Suprapubic skin (tissue), 4 donors: Measurements from ENCODE around the gene PRKAR2A. TPM values are rescaled to one million over a fixed set of nuclear protein-coding genes. Genes with fewer than 3 reads are reported as not detected.
A peak's percentile ranks its signal among the peaks of the same experiment; 100 is the strongest.
"Not testable (repeated sequence)": the region's sequence is repeated elsewhere in the genome, so short reads cannot be mapped to it uniquely, and the experiment has no call there.

Experiments
- DNase-seq, 2 donors: peaks; one replicate each; pipeline ENCODE4 v3.0.0-alpha.2; 2019; ENCODE audit warnings: low spot score in 2 of 2
- H3K27ac ChIP-seq: fragments of 200-600 bp; sonication (generic); one replicate; pipeline ENCODE4 v1.5.1; 2019
- H3K27me3 ChIP-seq: fragments of 200-600 bp; sonication (generic); one replicate; pipeline ENCODE4 v1.5.1; 2019
- H3K36me3 ChIP-seq: fragments of 200-600 bp; sonication (generic); one replicate; pipeline ENCODE4 v1.5.1; 2019
- H3K4me1 ChIP-seq: fragments of 200-600 bp; sonication (generic); one replicate; pipeline ENCODE4 v1.5.1; 2019
- H3K4me3 ChIP-seq: fragments of 200-600 bp; sonication (generic); one replicate; pipeline ENCODE4 v1.5.1; 2019; ENCODE audit warnings: mild to moderate bottlenecking
- H3K9me3 ChIP-seq: fragments of 200-600 bp; sonication (generic); one replicate; pipeline ENCODE4 v1.5.1; 2019
- EP300 ChIP-seq: sonication (generic); formaldehyde crosslinking; IDR thresholded peaks from one replicate; pipeline ENCODE4 v1.6.1; 2017; ENCODE audit warnings: antibody characterized with exemption
- POLR2A ChIP-seq, 2 donors: fragments of 450-650 bp; IDR thresholded peaks; one replicate each; pipeline ENCODE4 v1.6.1; 2017; ENCODE audit warnings: antibody characterized with exemption in 2 of 2, mild to moderate bottlenecking in 2 of 2, moderate library complexity in 2 of 2
- POLR2AphosphoS5 ChIP-seq, 3 donors: sonication (generic); formaldehyde crosslinking; IDR thresholded peaks; one replicate each; pipeline ENCODE4 v1.6.1; 2017; ENCODE audit warnings: antibody characterized with exemption in 3 of 3
- WGBS: methylation state at CpG from one replicate; pipeline ENCODE4 v1.1.5; 2018; 5-methylcytosine and 5-hydroxymethylcytosine counted together
- total RNA-seq, 4 donors: library from RNA; depleted of rRNA; stranded (reverse); fragments of >200 nt; gene quantifications; one replicate each; pipeline ENCODE4 v1.1.0, GENCODE V29; 2016
- TF ChIP-seq, protein P1 (sequence below), 2 donors: fragments of 200-600 bp in 1 of 2; fragments of 450-650 bp in 1 of 2; sonication (generic) in 1 of 2; IDR thresholded peaks; one replicate each; pipeline ENCODE4 v1.5.1; 2016 to 2019; ENCODE audit warnings: antibody characterized with exemption in 2 of 2, mild to moderate bottlenecking in 1 of 2, moderate library complexity in 1 of 2

Gene PRKAR2A
- total RNA-seq, 4 donors from 2014 or later: 24.9 to 34.5 (median 29.5) TPM

- H3K4me1 ChIP-seq: peaks cover 17% of the 10 kb centered on the region
- peak overlapping the region; percentile 84 for H3K27ac ChIP-seq
- H3K4me3 ChIP-seq: no peak overlapping the region
- H3K27me3 ChIP-seq: no peaks in the 10 kb centered on the region
- no peak for DNase-seq
- H3K9me3 ChIP-seq: no peaks in the 10 kb centered on the region
- WGBS: 72% methylated on average over 4 of the region's 4 CpGs
- TF ChIP-seq POLR2AphosphoS5 (IDR thresholded peaks at IDR 0.05): no peak
- TF ChIP-seq, protein P1, sequence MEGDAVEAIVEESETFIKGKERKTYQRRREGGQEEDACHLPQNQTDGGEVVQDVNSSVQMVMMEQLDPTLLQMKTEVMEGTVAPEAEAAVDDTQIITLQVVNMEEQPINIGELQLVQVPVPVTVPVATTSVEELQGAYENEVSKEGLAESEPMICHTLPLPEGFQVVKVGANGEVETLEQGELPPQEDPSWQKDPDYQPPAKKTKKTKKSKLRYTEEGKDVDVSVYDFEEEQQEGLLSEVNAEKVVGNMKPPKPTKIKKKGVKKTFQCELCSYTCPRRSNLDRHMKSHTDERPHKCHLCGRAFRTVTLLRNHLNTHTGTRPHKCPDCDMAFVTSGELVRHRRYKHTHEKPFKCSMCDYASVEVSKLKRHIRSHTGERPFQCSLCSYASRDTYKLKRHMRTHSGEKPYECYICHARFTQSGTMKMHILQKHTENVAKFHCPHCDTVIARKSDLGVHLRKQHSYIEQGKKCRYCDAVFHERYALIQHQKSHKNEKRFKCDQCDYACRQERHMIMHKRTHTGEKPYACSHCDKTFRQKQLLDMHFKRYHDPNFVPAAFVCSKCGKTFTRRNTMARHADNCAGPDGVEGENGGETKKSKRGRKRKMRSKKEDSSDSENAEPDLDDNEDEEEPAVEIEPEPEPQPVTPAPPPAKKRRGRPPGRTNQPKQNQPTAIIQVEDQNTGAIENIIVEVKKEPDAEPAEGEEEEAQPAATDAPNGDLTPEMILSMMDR (IDR thresholded peaks at IDR 0.05): no peak
- TF ChIP-seq POLR2A (IDR thresholded peaks at IDR 0.05): no peak
- no peak for TF ChIP-seq EP300
- peaks cover 43% of the 10 kb centered on the region for H3K36me3 ChIP-seq
Observed at GRCh38 chr3:48747015-48747615, 100.6 kb downstream of the PRKAR2A start.

GRCh38 chr3:48743773-48744172, 103.9 kb downstream of the PRKAR2A start:
- no peak for DNase-seq
- H3K9me3 ChIP-seq: no peaks in the 10 kb centered on the region
- H3K27ac ChIP-seq: no peak overlapping the region
- 87% methylated on average over 7 of the region's 7 CpGs for WGBS
- TF ChIP-seq POLR2A (IDR thresholded peaks at IDR 0.05) (no peak), EP300 (no peak), POLR2AphosphoS5 (IDR thresholded peaks at IDR 0.05) (no peak)
- TF ChIP-seq, protein P1 (IDR thresholded peaks at IDR 0.05): no peak
- no peak overlapping the region for H3K4me3 ChIP-seq
- H3K27me3 ChIP-seq: no peaks in the 10 kb centered on the region
- H3K4me1 ChIP-seq: peaks cover 46% of the 10 kb centered on the region
- H3K36me3 ChIP-seq: peaks cover 12% of the 10 kb centered on the region

- not testable (repeated sequence) for H3K9me3 ChIP-seq, DNase-seq, H3K27me3 ChIP-seq, H3K4me3 ChIP-seq, H3K36me3 ChIP-seq
- peaks cover 39% of the 10 kb centered on the region for H3K4me1 ChIP-seq
- peak overlapping the region; percentile 71 for H3K27ac ChIP-seq
- 63% methylated on average over 10 of the region's 10 CpGs for WGBS
Observed at GRCh38 chr3:48741226-48741625, 106.4 kb downstream of the PRKAR2A start.

DNA sequence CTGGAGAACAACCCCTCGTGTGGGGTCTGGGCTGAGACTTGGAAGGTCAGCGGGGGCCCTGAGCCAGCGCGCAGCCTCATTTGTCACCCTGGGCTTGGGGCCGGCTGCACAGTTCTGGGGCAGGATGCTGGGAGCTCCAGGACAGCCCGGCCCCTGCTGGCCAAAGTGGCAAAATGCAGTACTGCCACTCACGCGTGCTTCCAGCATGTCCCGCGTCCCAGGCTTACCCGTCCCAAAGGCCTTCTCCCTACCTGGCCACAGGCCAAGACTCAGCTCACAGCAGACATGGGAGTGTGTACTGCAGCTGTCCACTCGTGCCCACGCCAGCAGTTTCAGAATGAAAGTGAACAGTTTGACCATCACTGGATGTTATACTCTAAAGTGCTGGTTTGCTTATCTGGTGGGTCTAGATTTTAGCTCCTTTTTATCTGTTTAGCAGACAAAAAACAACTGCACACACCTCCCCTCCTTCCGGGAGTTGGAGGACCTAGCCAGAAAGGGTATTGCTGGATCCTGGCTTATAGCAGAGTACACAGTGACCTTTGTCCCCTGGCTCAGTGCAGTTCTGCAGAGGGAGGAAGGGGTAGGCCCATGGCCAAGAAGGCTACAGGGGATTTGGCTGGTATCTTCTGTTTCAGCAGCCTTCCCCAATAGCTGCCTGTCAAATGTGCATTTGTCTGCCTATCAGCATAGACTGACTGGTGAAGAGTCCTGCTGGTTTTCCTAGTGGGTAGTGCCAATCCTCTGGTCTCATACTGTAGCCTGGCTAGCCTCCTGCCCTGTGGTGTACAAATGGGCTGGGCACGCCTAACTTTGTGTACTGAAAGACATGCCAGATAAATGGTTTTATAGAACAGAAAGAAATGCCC, 107.5 kb downstream of the PRKAR2A start:
- TF ChIP-seq POLR2A (IDR thresholded peaks at IDR 0.05) (no peak), POLR2AphosphoS5 (IDR thresholded peaks at IDR 0.05) (peak in 1 of 3 donors; percentile 6), EP300 (no peak)
- TF ChIP-seq, protein P1 (IDR thresholded peaks at IDR 0.05): peak; percentile 55 to 70
- H3K4me1 ChIP-seq: peaks cover 46% of the 10 kb centered on the region
- peak overlapping the region; percentile 71 for H3K27ac ChIP-seq
- H3K9me3 ChIP-seq: no peaks in the 10 kb centered on the region
- no peaks in the 10 kb centered on the region for H3K36me3 ChIP-seq
- H3K4me3 ChIP-seq: no peak overlapping the region
- H3K27me3 ChIP-seq: no peaks in the 10 kb centered on the region
- DNase-seq: peak; percentile 92 to 95
- 18% methylated on average over 10 of the region's 15 CpGs for WGBS

DNA sequence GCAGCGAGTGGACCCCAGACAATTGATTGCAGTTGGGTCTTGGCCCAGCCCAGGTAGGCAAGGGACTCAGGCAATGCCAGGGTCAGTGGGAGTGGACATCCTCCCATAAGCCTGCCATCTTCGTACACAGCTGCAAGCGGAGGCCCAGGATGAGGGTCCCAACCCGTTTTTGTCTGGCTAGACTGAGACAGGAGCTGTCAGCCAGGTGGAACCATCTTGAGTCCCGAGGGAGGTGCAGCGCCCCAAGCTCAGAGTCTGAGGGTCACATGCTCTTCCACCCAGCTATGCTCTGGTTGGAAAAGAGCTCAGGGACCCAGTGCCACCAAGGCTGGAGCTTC, 108.1 kb downstream of the PRKAR2A start:
- TF ChIP-seq POLR2AphosphoS5 (IDR thresholded peaks at IDR 0.05) (no peak), POLR2A (IDR thresholded peaks at IDR 0.05) (no peak), EP300 (no peak)
- TF ChIP-seq, protein P1 (IDR thresholded peaks at IDR 0.05): no peak
- WGBS: 73% methylated on average over 2 of the region's 6 CpGs
- Histone ChIP-seq H3K4me3 (no peak overlapping the region), H3K4me1 (peaks cover 46% of the 10 kb centered on the region), H3K36me3 (no peaks in the 10 kb centered on the region), H3K9me3 (no peaks in the 10 kb centered on the region), H3K27ac (peak overlapping the region; percentile 71), H3K27me3 (no peaks in the 10 kb centered on the region)
- DNase-seq: no peak
